Endothelial cell of umbilical vein (primary cell): ENCODE data around the gene RET. TPM values are rescaled to one million over a fixed set of nuclear protein-coding genes. Genes with fewer than 3 reads are reported as not detected.

Source experiments
- BruUV-seq: library from RNA; stranded (reverse); fragments of 400-500 nt; replicated peaks from 2 replicates; lab custom pipeline; 2021; lab: Mats Ljungman, UMichigan
- CTCF ChIA-PET: fragments of 300-600, 350-600 bp; sonication (Branson Sonifier 250); formaldehyde crosslinking; loops from one replicate; lab custom pipeline; 2021; ENCODE audit warnings: antibody characterized with exemption, inconsistent platforms; lab: Charles Lee
- POLR2A ChIA-PET: fragments of 300-600, 350-600 bp; sonication (Branson Sonifier 250); formaldehyde crosslinking; loops from one replicate; lab custom pipeline; 2021; ENCODE audit warnings: antibody characterized with exemption, inconsistent platforms; lab: Charles Lee
- DNase-seq: peaks from one replicate; pipeline ENCODE4 v3.0.0-alpha.2; 2011; ENCODE audit warnings: low read depth, low spot score
- FAIRE-seq: peaks from 2 replicates; lab custom pipeline; 2011; peaks lifted over from hg19 to GRCh38; lab: Jason Lieb, UNC
- H2AFZ ChIP-seq: 2 replicates; pipeline ENCODE4 v1.6.0; 2012; ENCODE audit warnings: low read depth, low read length, control low read depth, inconsistent platforms
- H3K27ac ChIP-seq: 2 replicates; pipeline ENCODE4 v1.5.1; 2011; ENCODE audit warnings: low read depth, mild to moderate bottlenecking, control low read depth, low read length, moderate library complexity; ENCODE audit not compliant: insufficient read depth
- H3K27me3 ChIP-seq, 2 experiments: 2 replicates each; pipeline versions ENCODE4 v1.6.0 to v1.6.1; 2011; ENCODE audit warnings: low read length in 2 of 2, mixed read lengths in 1 of 2; ENCODE audit not compliant: control insufficient read depth in 2 of 2, insufficient read depth in 2 of 2
- H3K36me3 ChIP-seq, 2 experiments: 2 replicates in 1 of 2; 3 replicates in 1 of 2; pipeline ENCODE4 v1.5.1; 2011; ENCODE audit warnings: low read length in 2 of 2, mild to moderate bottlenecking in 1 of 2, moderate library complexity in 1 of 2; ENCODE audit not compliant: control insufficient read depth in 2 of 2, insufficient read depth in 2 of 2; ENCODE audit errors: extremely low read depth in 1 of 2
- H3K4me1 ChIP-seq: 3 replicates; pipeline ENCODE4 v1.5.1; 2011; ENCODE audit warnings: mild to moderate bottlenecking, low read length; ENCODE audit not compliant: control insufficient read depth, insufficient read depth; ENCODE audit errors: extremely low read depth
- H3K4me2 ChIP-seq: 2 replicates; pipeline ENCODE4 v1.6.1; 2011; ENCODE audit warnings: low read length, control low read depth, mixed read lengths; ENCODE audit not compliant: insufficient read depth
- H3K4me3 ChIP-seq, 3 experiments: fragments of 200-600 bp in 1 of 3; sonication (generic), shearing (Covaris generic) in 1 of 3; replicated peaks in 1 of 3; 2 replicates each; pipeline ENCODE4 v1.5.1; 2011 to 2016; ENCODE audit warnings: control low read depth in 3 of 3, low read length in 3 of 3, mild to moderate bottlenecking in 2 of 3, inconsistent platforms in 1 of 3, low read depth in 1 of 3, moderate library complexity in 1 of 3; ENCODE audit not compliant: insufficient read depth in 1 of 3
- H3K79me2 ChIP-seq: 2 replicates; pipeline ENCODE4 v1.6.0; 2012; ENCODE audit warnings: low read length, inconsistent platforms; ENCODE audit not compliant: control insufficient read depth, insufficient read depth
- H3K9ac ChIP-seq: replicated peaks from 2 replicates; pipeline ENCODE3; 2011; ENCODE audit warnings: low read length, control low read depth; ENCODE audit not compliant: insufficient read depth; ENCODE audit errors: extremely low read depth
- H3K9me1 ChIP-seq: replicated peaks from 3 replicates; pipeline ENCODE4 v1.6.0; 2011; ENCODE audit warnings: mild to moderate bottlenecking, low read length; ENCODE audit not compliant: control insufficient read depth, insufficient read depth; ENCODE audit errors: extremely low read depth
- H3K9me3 ChIP-seq: replicated peaks from 2 replicates; pipeline ENCODE4 v1.5.1; 2012; ENCODE audit warnings: low read length, inconsistent platforms; ENCODE audit not compliant: control insufficient read depth, insufficient read depth
- H4K20me1 ChIP-seq: replicated peaks from 2 replicates; pipeline ENCODE3; 2011; ENCODE audit warnings: mild to moderate bottlenecking, low read length; ENCODE audit not compliant: control insufficient read depth, insufficient read depth; ENCODE audit errors: extremely low read depth
- CTCF ChIP-seq, 2 donors: IDR thresholded peaks; 1 replicate in 1 of 2; 2 replicates in 1 of 2; pipeline ENCODE4 v1.5.1; 2011; ENCODE audit warnings: low read length in 2 of 2, mild to moderate bottlenecking in 2 of 2, moderate library complexity in 2 of 2, control low read depth in 1 of 2, inconsistent platforms in 1 of 2, low read depth in 1 of 2; ENCODE audit not compliant: insufficient read depth in 1 of 2; ENCODE audit errors: extremely low read depth in 1 of 2
- EZH2 ChIP-seq: IDR thresholded peaks from 2 replicates; pipeline ENCODE4 v1.6.1; 2012; ENCODE audit warnings: borderline replicate concordance, low read depth, mild to moderate bottlenecking, moderate library complexity, low read length, inconsistent platforms; ENCODE audit not compliant: severe bottlenecking
- FOS ChIP-seq: IDR thresholded peaks from 2 replicates; pipeline ENCODE4 v1.6.1; 2011; ENCODE audit warnings: mild to moderate bottlenecking, low read length, moderate library complexity, borderline replicate concordance; ENCODE audit not compliant: insufficient read depth
- GATA2 ChIP-seq: IDR thresholded peaks from 2 replicates; pipeline ENCODE4 v1.7.0; 2011; ENCODE audit warnings: low read depth, mild to moderate bottlenecking, moderate library complexity, mixed read lengths, low read length; ENCODE audit not compliant: insufficient read length, insufficient read depth
- JUN ChIP-seq: IDR thresholded peaks from 2 replicates; pipeline ENCODE4 v1.6.1; 2011; ENCODE audit warnings: borderline replicate concordance, low read depth; ENCODE audit not compliant: insufficient read length, insufficient read depth
- MAX ChIP-seq: IDR thresholded peaks from 2 replicates; pipeline ENCODE4 v1.6.1; 2011; ENCODE audit not compliant: insufficient read depth, insufficient read length
- MYC ChIP-seq: IDR thresholded peaks from one replicate; pipeline ENCODE4 v1.6.1; 2011; ENCODE audit warnings: mild to moderate bottlenecking, low read depth, low read length
- POLR2A ChIP-seq: IDR thresholded peaks from 2 replicates; pipeline ENCODE4 v1.6.1; 2012; ENCODE audit warnings: low read depth, mild to moderate bottlenecking, control low read depth, low read length
- POLR2AphosphoS5 ChIP-seq: IDR thresholded peaks from 2 replicates; pipeline ENCODE4 v1.6.1; 2012; ENCODE audit warnings: low read depth, mild to moderate bottlenecking, control low read depth, low read length, moderate library complexity; ENCODE audit not compliant: insufficient read depth
- dilution Hi-C: fragments of 300-500 bp; cut with MboI; formaldehyde crosslinking; loops from one replicate; pipeline ENCODE4 v1.15.0; 2019; ENCODE audit warnings: low sequenced_read_pairs; ENCODE audit not compliant: extremely low pct_ligation_motif_present
- intact Hi-C: fragments of 100-400 bp; cut with micrococcal nuclease; formaldehyde crosslinking; loops from one replicate; pipeline ENCODE4 v1.10.0; 2022
- polyA plus RNA-seq, 4 experiments: library from polyadenylated mRNA; depleted of rRNA in 3 of 4; stranded (reverse) in 3 of 4; unstranded in 1 of 4; fragments of >200 nt; gene quantifications; 2 replicates each; pipeline versions ENCODE4 v1.2.1 to v1.2.3, GENCODE V29; 2011 to 2012; ENCODE audit warnings: missing spikeins in 1 of 4
- total RNA-seq: library from RNA; stranded (reverse); gene quantifications from 2 replicates; pipeline ENCODE4 v1.2.3, GENCODE V29; 2021

Gene RET
- total and polyA plus RNA-seq, 2 donors (not counting 3 experiments of a cell fraction or from before 2014, with no cell fraction given) = 0.04 to 0.22 TPM

GRCh38 chr10:43108951-43109350 is 32.1 kb downstream of the RET start:
- H3K9ac ChIP-seq = no peak overlapping the region
- no peaks in the 10 kb centered on the region for H3K79me2 ChIP-seq
- TF ChIP-seq JUN (no peak), GATA2 (no peak), FOS (no peak), POLR2AphosphoS5 (no peak), POLR2A (no peak), MAX (no peak), EZH2 (no peak), CTCF (IDR thresholded peaks at IDR 0.05; ENCODE audit: extremely low read depth in 1 of 2, insufficient read depth in 1 of 2, low read depth in 1 of 2, low read length in 2 of 2) (no peak), MYC (no peak)
- H3K4me1 ChIP-seq = peaks cover 9% of the 10 kb centered on the region
- H3K27me3 ChIP-seq = peaks cover 1 to 6% of the 10 kb centered on the region in 2 experiments
- no peaks in the 10 kb centered on the region for H3K36me3 ChIP-seq
- H3K9me1 ChIP-seq = no peaks in the 10 kb centered on the region
- no peak overlapping the region for H3K27ac ChIP-seq
- CTCF ChIA-PET = no interaction called here
- intact Hi-C loops (no loop called here), dilution Hi-C loops (no loop called here)
- H3K4me2 ChIP-seq = no peak overlapping the region
- POLR2A ChIA-PET = no interaction called here
- DNase-seq (no peak), FAIRE-seq (no peak)
- H2AFZ ChIP-seq = no peak overlapping the region
- H3K4me3 ChIP-seq = no peak overlapping the region
- no peaks in the 10 kb centered on the region for H4K20me1 ChIP-seq
- no peaks in the 10 kb centered on the region for H3K9me3 ChIP-seq
- no TSS peak for BruUV-seq
